SK-N-SH treated with all-trans-retinoic acid at 6 μM for 48 hours (cell line): ENCODE measurements around the gene TP53BP2.

Experiments
- BACH2 ChIP-seq: fragments of 250-450 bp; sonication (Bioruptor Pico); IDR thresholded peaks from 2 replicates; pipeline ENCODE4 v1.9.0; 2021; ENCODE audit warnings: mild to moderate bottlenecking, borderline replicate concordance
- ISL1 ChIP-seq: fragments of 250-450 bp; sonication (Bioruptor Pico); IDR thresholded peaks from 2 replicates; pipeline ENCODE4 v2.1.2; 2022; ENCODE audit warnings: mild to moderate bottlenecking, moderate library complexity
- TOX ChIP-seq: fragments of 250-450 bp; sonication (Bioruptor Pico); IDR thresholded peaks from 2 replicates; pipeline ENCODE4 v1.8.0; 2021; ENCODE audit warnings: mild to moderate bottlenecking, moderate library complexity, borderline replicate concordance
- ZC3H10 ChIP-seq: fragments of 250-450 bp; sonication (Bioruptor Pico); IDR thresholded peaks from 2 replicates; pipeline ENCODE4 v1.5.1; 2021; ENCODE audit warnings: mild to moderate bottlenecking, moderate library complexity
- ZFP30 ChIP-seq: fragments of 450-650 bp; formaldehyde crosslinking; IDR thresholded peaks from 2 replicates; pipeline ENCODE4 v1.5.0; 2022; ENCODE audit warnings: mild to moderate bottlenecking, moderate library complexity
- TF ChIP-seq, protein P1 (sequence below): fragments of 250-450 bp; sonication (Bioruptor Pico); IDR thresholded peaks from 2 replicates; pipeline ENCODE4 v1.5.1; 2021; ENCODE audit warnings: mild to moderate bottlenecking, moderate library complexity
- TF ChIP-seq, protein P2 (sequence below): fragments of 250-450 bp; sonication (Bioruptor Pico); IDR thresholded peaks from 2 replicates; pipeline ENCODE4 v1.5.1; 2020; ENCODE audit warnings: low read depth, mild to moderate bottlenecking, moderate library complexity

DNA sequence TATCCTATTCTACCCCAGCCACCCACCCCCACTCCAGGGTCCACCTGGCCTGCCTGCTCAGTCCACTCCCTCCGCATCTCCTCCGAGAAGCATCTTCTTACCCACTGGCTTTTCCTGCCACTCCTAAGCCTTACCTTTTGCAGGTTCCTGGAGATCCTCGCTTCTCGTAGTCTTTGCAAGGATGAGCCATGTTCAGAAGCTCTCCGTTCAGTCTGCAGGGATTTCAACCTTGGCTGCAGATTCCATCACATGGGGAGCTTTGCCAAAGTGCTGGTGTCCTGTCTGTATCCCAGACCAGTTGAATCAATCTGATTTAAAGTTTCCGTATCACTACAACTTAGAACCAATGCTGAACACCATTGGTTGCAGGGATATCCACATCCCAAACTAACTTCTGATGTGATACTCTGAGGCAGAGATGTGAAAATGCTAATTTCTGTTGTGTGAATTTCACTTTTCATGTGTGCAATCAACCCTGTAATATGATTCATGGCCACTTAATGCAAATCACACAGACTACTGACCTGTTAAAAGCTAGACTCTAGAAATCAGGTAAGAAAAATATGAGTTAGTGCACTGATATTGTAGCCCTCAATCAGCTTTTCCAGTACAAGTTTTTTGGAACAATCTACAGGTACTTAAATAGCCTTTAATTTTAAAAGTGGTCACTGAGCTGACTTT lies 71.5 kb downstream of the TP53BP2 start:
- TF ChIP-seq, protein P1, sequence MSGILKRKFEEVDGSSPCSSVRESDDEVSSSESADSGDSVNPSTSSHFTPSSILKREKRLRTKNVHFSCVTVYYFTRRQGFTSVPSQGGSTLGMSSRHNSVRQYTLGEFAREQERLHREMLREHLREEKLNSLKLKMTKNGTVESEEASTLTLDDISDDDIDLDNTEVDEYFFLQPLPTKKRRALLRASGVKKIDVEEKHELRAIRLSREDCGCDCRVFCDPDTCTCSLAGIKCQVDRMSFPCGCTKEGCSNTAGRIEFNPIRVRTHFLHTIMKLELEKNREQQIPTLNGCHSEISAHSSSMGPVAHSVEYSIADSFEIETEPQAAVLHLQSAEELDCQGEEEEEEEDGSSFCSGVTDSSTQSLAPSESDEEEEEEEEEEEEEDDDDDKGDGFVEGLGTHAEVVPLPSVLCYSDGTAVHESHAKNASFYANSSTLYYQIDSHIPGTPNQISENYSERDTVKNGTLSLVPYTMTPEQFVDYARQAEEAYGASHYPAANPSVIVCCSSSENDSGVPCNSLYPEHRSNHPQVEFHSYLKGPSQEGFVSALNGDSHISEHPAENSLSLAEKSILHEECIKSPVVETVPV (CRISPR knock-in tag) = no peak
- TF ChIP-seq ISL1 (CRISPR knock-in tag) (no peak), BACH2 (CRISPR knock-in tag) (no peak), ZC3H10 (CRISPR knock-in tag) (no peak), ZFP30 (no peak), TOX (CRISPR knock-in tag) (no peak)
- TF ChIP-seq, protein P2, sequence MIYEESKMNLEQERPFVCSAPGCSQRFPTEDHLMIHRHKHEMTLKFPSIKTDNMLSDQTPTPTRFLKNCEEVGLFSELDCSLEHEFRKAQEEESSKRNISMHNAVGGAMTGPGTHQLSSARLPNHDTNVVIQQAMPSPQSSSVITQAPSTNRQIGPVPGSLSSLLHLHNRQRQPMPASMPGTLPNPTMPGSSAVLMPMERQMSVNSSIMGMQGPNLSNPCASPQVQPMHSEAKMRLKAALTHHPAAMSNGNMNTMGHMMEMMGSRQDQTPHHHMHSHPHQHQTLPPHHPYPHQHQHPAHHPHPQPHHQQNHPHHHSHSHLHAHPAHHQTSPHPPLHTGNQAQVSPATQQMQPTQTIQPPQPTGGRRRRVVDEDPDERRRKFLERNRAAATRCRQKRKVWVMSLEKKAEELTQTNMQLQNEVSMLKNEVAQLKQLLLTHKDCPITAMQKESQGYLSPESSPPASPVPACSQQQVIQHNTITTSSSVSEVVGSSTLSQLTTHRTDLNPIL (CRISPR knock-in tag) = no peak
